Measurements from ENCODE around the gene MCOLN2.

Gene MCOLN2

GRCh38 chr1:84896279-84896678, 100.6 kb downstream of the MCOLN2 start:
- DNase-seq (ENCODE audit: low read depth in 2 of 2) = no peak

GRCh38 chr1:84892705-84893618, 104.0 kb downstream of the MCOLN2 start, which contains the start of gene LPAR3:
LPAR3 (minus strand) TSS chr1:84893206; CDS start chr1:84866120, 27,086 bp downstream.
- DNase-seq (ENCODE audit: low read depth in 2 of 2) = no peak

GRCh38 chr1:84890566-84890965, 106.3 kb downstream of the MCOLN2 start:
- no peak for DNase-seq (ENCODE audit: low read depth in 2 of 2)

GRCh38 chr1:84889437-84889836, 107.5 kb downstream of the MCOLN2 start:
- no peak for DNase-seq (ENCODE audit: low read depth in 2 of 2)

GRCh38 chr1:84888753-84889152, 108.2 kb downstream of the MCOLN2 start:
- DNase-seq (ENCODE audit: low read depth in 2 of 2) = peak in 1 of 2 donors; percentile 13

- no peak for DNase-seq (ENCODE audit: low read depth in 2 of 2)
Measured at GRCh38 chr1:84887261-84887934, 109.5 kb downstream of the MCOLN2 start.

- DNase-seq (ENCODE audit: low read depth in 2 of 2) = no peak
Measured at GRCh38 chr1:84885469-84885868, 111.4 kb downstream of the MCOLN2 start.

- DNase-seq (ENCODE audit: low read depth in 2 of 2) = no peak
Measured at GRCh38 chr1:84884671-84885389, 112.1 kb downstream of the MCOLN2 start.

- no peak for DNase-seq (ENCODE audit: low read depth in 2 of 2)
Measured at GRCh38 chr1:84883286-84883685, 113.6 kb downstream of the MCOLN2 start.

GRCh38 chr1:84877592-84877991, 119.3 kb downstream of the MCOLN2 start:
- DNase-seq (ENCODE audit: low read depth in 2 of 2) = no peak

- no peak for DNase-seq (ENCODE audit: low read depth in 2 of 2)
Measured at GRCh38 chr1:84876353-84876752, 120.6 kb downstream of the MCOLN2 start.
